Neuron (in vitro differentiated cells): ENCODE measurements around the gene CFAP161.

Source experiments
- H2AFZ ChIP-seq: one replicate; pipeline ENCODE4 v1.6.1; 2013; ENCODE audit warnings: low read depth, mild to moderate bottlenecking, inconsistent platforms, low read length, moderate library complexity
- H3K27me3 ChIP-seq: one replicate; pipeline ENCODE4 v1.6.1; 2013; ENCODE audit warnings: low read length; ENCODE audit not compliant: insufficient read depth
- H3K36me3 ChIP-seq: one replicate; pipeline ENCODE4 v1.6.1; 2013; ENCODE audit warnings: low read length; ENCODE audit not compliant: insufficient read depth
- H3K4me1 ChIP-seq: one replicate; pipeline ENCODE4 v1.6.1; 2013; ENCODE audit warnings: low read length; ENCODE audit not compliant: insufficient read depth
- H3K4me3 ChIP-seq: 2 replicates; pipeline ENCODE4 v1.5.1; 2013; ENCODE audit warnings: mild to moderate bottlenecking, low read length, moderate library complexity
- H3K9me3 ChIP-seq: one replicate; pipeline ENCODE4 v1.6.1; 2013; ENCODE audit warnings: low read length

CFAP161 gene, protein sequence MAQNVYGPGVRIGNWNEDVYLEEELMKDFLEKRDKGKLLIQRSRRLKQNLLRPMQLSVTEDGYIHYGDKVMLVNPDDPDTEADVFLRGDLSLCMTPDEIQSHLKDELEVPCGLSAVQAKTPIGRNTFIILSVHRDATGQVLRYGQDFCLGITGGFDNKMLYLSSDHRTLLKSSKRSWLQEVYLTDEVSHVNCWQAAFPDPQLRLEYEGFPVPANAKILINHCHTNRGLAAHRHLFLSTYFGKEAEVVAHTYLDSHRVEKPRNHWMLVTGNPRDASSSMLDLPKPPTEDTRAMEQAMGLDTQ

DNA sequence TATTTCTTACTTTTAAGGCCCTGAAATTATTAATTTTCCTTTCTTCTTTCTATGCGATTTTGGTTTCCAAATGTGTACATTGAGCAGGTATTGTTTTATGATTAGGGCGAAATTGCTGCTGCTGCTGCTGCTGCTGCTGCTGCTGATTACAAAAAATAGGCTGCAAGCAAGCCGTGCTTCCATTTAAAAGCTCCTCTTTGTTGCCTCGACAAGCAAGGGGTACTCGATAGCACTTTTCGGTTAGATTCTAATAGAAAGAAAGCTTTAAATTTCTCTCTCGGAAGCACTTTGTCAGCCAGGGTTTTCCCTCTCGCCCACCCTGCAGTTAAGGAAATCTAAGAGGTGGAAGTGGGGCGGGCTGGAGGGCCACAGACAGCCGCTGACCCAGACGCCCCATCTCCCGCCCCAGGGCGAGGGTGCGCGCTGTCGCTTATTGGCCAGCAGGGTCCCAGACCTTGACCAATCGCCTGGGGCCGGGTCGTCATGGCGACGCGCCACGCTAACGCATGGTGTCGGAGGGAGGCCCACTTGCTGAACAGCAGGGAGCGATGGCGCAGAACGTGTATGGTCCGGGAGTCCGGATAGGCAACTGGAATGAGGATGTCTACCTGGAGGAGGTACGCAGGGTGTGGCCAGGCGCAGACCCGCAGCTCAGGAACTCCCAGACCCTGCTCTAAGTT, at the start of gene CFAP161:
TSS of gene CFAP161 (plus strand) at position 489 of the 680 bp plus-strand sequence. CDS start at position 549, 60 bp downstream.
- peak within 1 kb of the TSS; percentile 45 for H2AFZ ChIP-seq
- peak within 1 kb of the TSS; percentile 45 for H3K4me3 ChIP-seq
- no peaks in the 10 kb centered on the region for H3K36me3 ChIP-seq
- no peaks in the 10 kb centered on the region for H3K27me3 ChIP-seq
- no peaks in the 10 kb centered on the region for H3K9me3 ChIP-seq
- peaks cover 5% of the 10 kb centered on the region for H3K4me1 ChIP-seq

DNA sequence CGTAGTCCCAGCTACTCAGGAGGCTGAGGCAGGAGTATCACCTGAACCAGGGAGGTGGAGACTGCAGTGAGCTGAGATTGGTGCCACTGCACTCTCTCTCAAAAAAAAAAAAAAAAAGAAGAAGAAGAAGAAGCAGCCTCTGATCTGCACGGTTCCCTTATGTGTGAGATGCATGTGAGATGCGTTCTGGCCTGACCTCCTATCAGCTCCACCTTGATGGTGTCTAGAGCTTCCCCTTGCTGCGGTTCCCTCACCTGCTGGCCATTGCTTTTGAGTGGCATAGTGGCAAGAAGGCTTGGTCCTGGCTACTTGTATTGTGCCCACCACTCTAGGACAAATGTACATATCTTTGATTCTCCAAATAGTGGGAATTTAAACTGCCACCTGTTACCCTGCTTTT, 49.4 kb upstream of the CFAP161 start:
- H3K36me3 ChIP-seq, result no peaks in the 10 kb centered on the region
- H3K9me3 ChIP-seq, result no peaks in the 10 kb centered on the region
- H3K4me3 ChIP-seq, result no peak overlapping the region
- no peaks in the 10 kb centered on the region for H3K27me3 ChIP-seq
- H3K4me1 ChIP-seq, result no peaks in the 10 kb centered on the region
- no peak overlapping the region for H2AFZ ChIP-seq

GRCh38 chr15:81085213-81085612, 48.9 kb upstream of the CFAP161 start:
- Histone ChIP-seq H3K4me3 (no peak overlapping the region), H3K4me1 (no peaks in the 10 kb centered on the region), H3K9me3 (no peaks in the 10 kb centered on the region), H3K27me3 (no peaks in the 10 kb centered on the region), H3K36me3 (no peaks in the 10 kb centered on the region), H2AFZ (no peak overlapping the region)

DNA sequence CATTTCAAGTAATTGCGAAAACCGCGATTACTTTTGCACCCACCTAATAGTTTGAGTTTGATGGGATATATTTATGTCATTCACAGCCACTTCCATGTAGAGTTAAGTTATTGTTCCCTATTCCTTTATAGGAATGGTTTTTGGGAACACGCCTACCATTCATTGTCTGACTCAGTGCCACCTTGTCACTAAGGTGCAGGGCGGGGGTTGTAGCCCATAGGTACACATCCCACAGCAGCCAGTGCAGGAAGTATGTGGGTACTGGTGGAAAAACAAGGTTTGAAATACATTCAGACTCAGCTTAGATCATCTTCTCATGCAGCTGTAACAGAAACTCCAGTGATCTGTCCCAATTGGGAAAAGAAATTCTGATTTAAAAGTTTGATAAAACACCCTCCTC, 48.2 kb upstream of the CFAP161 start:
- Histone ChIP-seq H3K27me3 (no peaks in the 10 kb centered on the region), H3K9me3 (no peaks in the 10 kb centered on the region), H3K36me3 (no peaks in the 10 kb centered on the region), H3K4me3 (no peak overlapping the region), H3K4me1 (no peaks in the 10 kb centered on the region), H2AFZ (no peak overlapping the region)

DNA sequence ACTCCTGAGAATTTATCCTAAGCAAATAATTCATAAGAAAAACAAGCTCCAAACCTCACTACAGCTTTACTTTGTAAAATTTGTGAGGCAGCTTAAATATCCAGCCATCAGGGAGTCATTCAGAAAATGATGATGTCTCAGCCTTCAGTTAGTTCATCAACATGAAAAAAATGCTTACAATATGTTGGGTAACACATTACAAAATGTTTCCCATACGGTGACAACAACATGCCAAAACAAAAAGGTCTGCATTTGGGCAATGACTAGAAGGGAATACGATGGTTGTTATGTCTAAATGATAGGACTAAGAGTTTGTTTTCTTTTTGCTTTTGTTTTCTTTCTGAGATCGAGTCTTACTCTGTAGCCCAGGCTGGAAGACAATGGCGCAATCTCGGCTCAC, 47.0 kb upstream of the CFAP161 start:
- no peaks in the 10 kb centered on the region for H3K4me1 ChIP-seq
- H3K27me3 ChIP-seq, result no peaks in the 10 kb centered on the region
- H3K36me3 ChIP-seq, result no peaks in the 10 kb centered on the region
- H3K9me3 ChIP-seq, result no peaks in the 10 kb centered on the region
- H3K4me3 ChIP-seq, result no peak overlapping the region
- no peak overlapping the region for H2AFZ ChIP-seq

DNA sequence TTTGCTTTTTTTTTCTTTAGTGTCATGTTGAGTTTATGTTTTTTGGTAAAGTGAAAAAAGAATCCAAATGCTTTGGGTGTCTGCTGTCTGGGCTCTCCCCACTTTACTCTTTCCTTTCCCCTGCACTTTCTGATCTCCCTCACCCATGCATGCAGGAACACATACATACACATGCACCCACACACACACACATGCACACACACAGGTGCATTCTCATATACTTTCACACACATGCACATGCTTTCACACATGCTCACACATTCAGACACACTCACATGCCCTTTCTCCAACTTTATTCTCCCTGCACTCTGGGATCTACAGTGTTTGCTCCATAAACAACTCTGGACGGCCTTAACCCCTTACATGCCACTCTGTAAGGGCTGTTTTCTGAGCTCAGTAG, 46.4 kb upstream of the CFAP161 start:
- no peaks in the 10 kb centered on the region for H3K9me3 ChIP-seq
- no peaks in the 10 kb centered on the region for H3K36me3 ChIP-seq
- no peaks in the 10 kb centered on the region for H3K27me3 ChIP-seq
- no peaks in the 10 kb centered on the region for H3K4me1 ChIP-seq
- no peak overlapping the region for H3K4me3 ChIP-seq
- H2AFZ ChIP-seq, result no peak overlapping the region

- Histone ChIP-seq H3K4me3 (no peak overlapping the region), H2AFZ (no peak overlapping the region), H3K9me3 (no peaks in the 10 kb centered on the region), H3K27me3 (no peaks in the 10 kb centered on the region), H3K4me1 (no peaks in the 10 kb centered on the region), H3K36me3 (no peaks in the 10 kb centered on the region)
These were observed 45.5 kb upstream of the CFAP161 start for GRCh38 chr15:81088470-81089013.

DNA sequence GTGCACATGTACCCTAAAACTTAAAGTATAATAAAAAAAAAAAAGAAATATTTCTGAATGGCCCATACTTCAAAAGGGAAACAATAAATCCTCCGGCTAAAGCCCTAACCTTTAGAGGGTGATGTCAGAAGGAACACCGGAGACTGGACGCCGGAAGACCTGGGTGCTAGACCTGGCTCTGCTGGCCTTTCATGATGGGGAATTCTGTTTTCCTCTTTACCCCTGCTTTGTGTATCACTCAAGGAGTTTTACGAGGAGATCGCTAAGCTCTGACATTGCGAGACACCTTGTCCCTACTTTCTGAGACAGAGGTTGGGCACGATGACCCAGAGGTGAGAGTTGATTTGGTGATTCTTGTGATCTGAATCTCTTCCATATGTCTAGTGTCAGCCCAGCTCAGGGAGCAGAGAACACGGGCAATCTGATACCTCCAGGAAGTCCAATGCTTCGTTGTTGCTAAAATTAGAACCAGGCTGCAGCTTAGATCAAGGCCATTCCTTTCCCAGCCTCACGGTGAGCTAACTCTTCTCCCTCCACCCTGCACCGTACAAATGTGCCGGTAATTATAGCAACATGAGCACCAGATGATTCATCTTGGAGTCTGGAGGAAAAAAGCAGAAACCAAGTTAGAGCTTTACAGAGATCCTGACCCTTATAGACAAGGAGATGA, 42.0 kb upstream of the CFAP161 start:
- H3K9me3 ChIP-seq, result no peaks in the 10 kb centered on the region
- H3K4me3 ChIP-seq, result no peak overlapping the region
- no peaks in the 10 kb centered on the region for H3K4me1 ChIP-seq
- no peaks in the 10 kb centered on the region for H3K27me3 ChIP-seq
- no peak overlapping the region for H2AFZ ChIP-seq
- no peaks in the 10 kb centered on the region for H3K36me3 ChIP-seq

- Histone ChIP-seq H3K27me3 (no peaks in the 10 kb centered on the region), H3K36me3 (no peaks in the 10 kb centered on the region), H2AFZ (no peak overlapping the region), H3K9me3 (no peaks in the 10 kb centered on the region), H3K4me3 (no peak overlapping the region), H3K4me1 (no peaks in the 10 kb centered on the region)
These were observed 41.5 kb upstream of the CFAP161 start for GRCh38 chr15:81092559-81092902.

- H3K4me1 ChIP-seq, result no peaks in the 10 kb centered on the region
- no peaks in the 10 kb centered on the region for H3K36me3 ChIP-seq
- H3K27me3 ChIP-seq, result peaks cover 4% of the 10 kb centered on the region
- no peak overlapping the region for H3K4me3 ChIP-seq
- no peak overlapping the region for H2AFZ ChIP-seq
- H3K9me3 ChIP-seq, result no peaks in the 10 kb centered on the region
These were observed 40.1 kb upstream of the CFAP161 start for GRCh38 chr15:81093961-81094360.

GRCh38 chr15:81095690-81096365, 38.2 kb upstream of the CFAP161 start:
- no peak overlapping the region for H2AFZ ChIP-seq
- H3K36me3 ChIP-seq, result no peaks in the 10 kb centered on the region
- no peaks in the 10 kb centered on the region for H3K9me3 ChIP-seq
- no peaks in the 10 kb centered on the region for H3K4me1 ChIP-seq
- no peak overlapping the region for H3K4me3 ChIP-seq
- H3K27me3 ChIP-seq, result peaks cover 4% of the 10 kb centered on the region

DNA sequence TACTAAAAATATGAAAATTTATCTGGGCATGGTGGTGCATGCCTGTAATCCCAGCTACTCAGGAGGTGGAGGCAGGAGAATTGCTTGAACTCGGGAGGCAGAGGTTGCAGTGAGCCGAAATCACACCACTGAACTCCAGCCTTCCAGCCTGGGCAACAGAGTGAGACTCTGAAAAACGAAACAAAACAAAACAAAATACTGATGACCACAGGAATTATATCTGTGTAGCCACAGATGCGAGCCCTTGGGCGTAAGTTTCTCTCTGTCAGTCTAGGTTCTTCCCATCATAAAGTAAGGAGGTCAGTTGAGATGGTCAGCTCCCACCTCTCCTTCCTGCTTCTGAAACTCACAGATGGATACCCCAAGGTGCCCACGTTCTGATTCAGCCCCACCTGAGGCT, 37.7 kb upstream of the CFAP161 start:
- Histone ChIP-seq H3K4me1 (no peaks in the 10 kb centered on the region), H3K4me3 (no peak overlapping the region), H3K9me3 (no peaks in the 10 kb centered on the region), H2AFZ (no peak overlapping the region), H3K27me3 (peaks cover 4% of the 10 kb centered on the region), H3K36me3 (no peaks in the 10 kb centered on the region)
